H9 (cell line): Measurements from ENCODE around the gene CATSPER1. TPM values are rescaled to one million over a fixed set of nuclear protein-coding genes. Genes with fewer than 3 reads are reported as not detected.

Experiments used
- DNase-seq: peaks from one replicate; pipeline ENCODE4 v3.0.0-alpha.2; 2017
- H2AFZ ChIP-seq: one replicate; pipeline ENCODE4 v1.6.1; 2013; ENCODE audit warnings: mild to moderate bottlenecking, low read length, control low read depth, moderate library complexity
- H2AK5ac ChIP-seq: 2 replicates; pipeline ENCODE4 v1.6.1; 2013; ENCODE audit warnings: low read length, control low read depth, mixed read lengths; ENCODE audit not compliant: insufficient read length
- H2BK120ac ChIP-seq: one replicate; pipeline ENCODE4 v1.6.1; 2013; ENCODE audit warnings: low read depth, mild to moderate bottlenecking, low read length, control low read depth, inconsistent platforms; ENCODE audit not compliant: poor library complexity, severe bottlenecking
- H2BK12ac ChIP-seq: 2 replicates; pipeline ENCODE4 v1.6.1; 2013; ENCODE audit warnings: low read length, control low read depth, mixed read lengths, low read depth; ENCODE audit not compliant: insufficient read length
- H2BK15ac ChIP-seq: 2 replicates; pipeline ENCODE4 v1.6.1; 2013; ENCODE audit warnings: low read depth, low read length, control low read depth
- H2BK20ac ChIP-seq: one replicate; pipeline ENCODE4 v1.6.1; 2013; ENCODE audit warnings: low read depth, mild to moderate bottlenecking, low read length, control low read depth, inconsistent platforms; ENCODE audit not compliant: poor library complexity, severe bottlenecking
- H2BK5ac ChIP-seq: 2 replicates; pipeline ENCODE4 v1.6.1; 2013; ENCODE audit warnings: low read length, control low read depth, mixed read lengths; ENCODE audit not compliant: insufficient read length
- H3K14ac ChIP-seq: 2 replicates; pipeline ENCODE4 v1.6.1; 2013; ENCODE audit warnings: low read length, control low read depth; ENCODE audit not compliant: insufficient read depth
- H3K18ac ChIP-seq: 2 replicates; pipeline ENCODE4 v1.6.1; 2013; ENCODE audit warnings: low read depth, mild to moderate bottlenecking, mixed read lengths, low read length, control low read depth; ENCODE audit not compliant: insufficient read length
- H3K23ac ChIP-seq: 2 replicates; pipeline ENCODE4 v1.6.1; 2013; ENCODE audit warnings: low read length, control low read depth, mixed read lengths, low read depth; ENCODE audit not compliant: insufficient read length
- H3K23me2 ChIP-seq: 2 replicates; pipeline ENCODE4 v1.6.1; 2013; ENCODE audit warnings: low read depth, mild to moderate bottlenecking, mixed read lengths, low read length, control low read depth; ENCODE audit not compliant: insufficient read length, poor library complexity, severe bottlenecking
- H3K27ac ChIP-seq: 2 replicates; pipeline ENCODE4 v1.5.1; 2013; ENCODE audit warnings: low read length, control low read depth, mixed read lengths, low read depth; ENCODE audit not compliant: insufficient read length
- H3K27me3 ChIP-seq: 2 replicates; pipeline ENCODE4 v1.6.1; 2013; ENCODE audit warnings: low read length, control low read depth, inconsistent platforms; ENCODE audit not compliant: insufficient read depth
- H3K4ac ChIP-seq: 2 replicates; pipeline ENCODE4 v1.6.1; 2013; ENCODE audit warnings: low read depth, mild to moderate bottlenecking, control low read depth, inconsistent platforms, low read length, moderate library complexity
- H3K4me1 ChIP-seq: 2 replicates; pipeline ENCODE4 v1.6.1; 2013; ENCODE audit warnings: low read length, control low read depth, inconsistent platforms; ENCODE audit not compliant: insufficient read depth
- H3K4me2 ChIP-seq: 2 replicates; pipeline ENCODE4 v1.6.1; 2013; ENCODE audit warnings: low read length, control low read depth, mixed read lengths; ENCODE audit not compliant: insufficient read length, insufficient read depth
- H3K56ac ChIP-seq: 2 replicates; pipeline ENCODE4 v1.6.1; 2013; ENCODE audit warnings: low read depth, mild to moderate bottlenecking, mixed read lengths, low read length, control low read depth; ENCODE audit not compliant: insufficient read length
- H3K79me1 ChIP-seq: 2 replicates; pipeline ENCODE4 v1.6.1; 2013; ENCODE audit warnings: low read depth, mild to moderate bottlenecking, moderate library complexity, low read length, control low read depth, inconsistent platforms; ENCODE audit not compliant: insufficient read depth, poor library complexity, severe bottlenecking
- H3K79me2 ChIP-seq: 2 replicates; pipeline ENCODE4 v1.6.1; 2013; ENCODE audit warnings: low read length, control low read depth, inconsistent platforms; ENCODE audit not compliant: insufficient read depth
- H3K9ac ChIP-seq: 2 replicates; pipeline ENCODE4 v1.6.1; 2013; ENCODE audit warnings: low read length, control low read depth, mixed read lengths; ENCODE audit not compliant: insufficient read length; ENCODE audit errors: extremely low read depth
- H3K9me3 ChIP-seq: one replicate; pipeline ENCODE4 v1.6.1; 2013; ENCODE audit warnings: low read depth, low read length, inconsistent platforms; ENCODE audit not compliant: control insufficient read depth
- H3T11ph ChIP-seq: one replicate; pipeline ENCODE4 v1.6.1; 2013; ENCODE audit warnings: mild to moderate bottlenecking, low read length, control low read depth, inconsistent platforms
- H4K20me1 ChIP-seq: one replicate; pipeline ENCODE4 v1.6.1; 2013; ENCODE audit not compliant: control insufficient read depth, insufficient read length, insufficient read depth
- H4K5ac ChIP-seq: 2 replicates; pipeline ENCODE4 v1.6.1; 2013; ENCODE audit warnings: low read depth, mild to moderate bottlenecking, mixed read lengths, low read length, control low read depth; ENCODE audit not compliant: insufficient read length
- H4K8ac ChIP-seq: replicated peaks from 2 replicates; pipeline ENCODE4 v1.6.1; 2013; ENCODE audit warnings: low read length, control low read depth, mixed read lengths, low read depth; ENCODE audit not compliant: insufficient read length
- H4K91ac ChIP-seq: 2 replicates; pipeline ENCODE4 v1.6.1; 2013; ENCODE audit warnings: low read depth, mild to moderate bottlenecking, moderate library complexity, mixed read lengths, low read length, control low read depth; ENCODE audit not compliant: insufficient read length
- H3K27ac Mint-ChIP-seq, 3 experiments: 2 replicates in 2 of 3; 3 replicates in 1 of 3; pipeline ENCODE4 v1.8.0; 2020 to 2021; ENCODE audit warnings: mixed read lengths in 3 of 3, mild to moderate bottlenecking in 1 of 3, moderate library complexity in 1 of 3
- H3K27me3 Mint-ChIP-seq: 2 replicates; pipeline ENCODE4 v1.8.0; 2021; ENCODE audit warnings: low read depth, mild to moderate bottlenecking, moderate library complexity, mixed read lengths
- H3K36me3 Mint-ChIP-seq, 3 experiments: 2 replicates in 2 of 3; 3 replicates in 1 of 3; pipeline ENCODE4 v1.8.0; 2020 to 2021; ENCODE audit warnings: low read depth in 3 of 3, mixed read lengths in 3 of 3; ENCODE audit not compliant: insufficient read depth in 1 of 3
- H3K4me1 Mint-ChIP-seq, 2 experiments: 2 replicates each; pipeline ENCODE4 v1.8.0; 2020; ENCODE audit warnings: mixed read lengths in 2 of 2
- H3K4me3 Mint-ChIP-seq, 2 experiments: 2 replicates in 1 of 2; 3 replicates in 1 of 2; pipeline ENCODE4 v1.8.0; 2020 to 2021; ENCODE audit warnings: mild to moderate bottlenecking in 2 of 2, mixed read lengths in 2 of 2, moderate library complexity in 1 of 2
- H3K9me3 Mint-ChIP-seq, 2 experiments: 2 replicates in 1 of 2; 3 replicates in 1 of 2; pipeline ENCODE4 v1.8.0; 2020; ENCODE audit warnings: mild to moderate bottlenecking in 2 of 2, mixed read lengths in 2 of 2, moderate library complexity in 1 of 2
- CTCF ChIP-seq: fragments of 200-600 bp; sonication (generic); conservative IDR thresholded peaks from 3 replicates; pipeline ENCODE4 v1.8.0; 2021; ENCODE audit warnings: antibody characterized with exemption, mild to moderate bottlenecking
- WGBS: extraction: QIAGEN DNeasy Blood & Tissue Kit; methylation state at CpG from one replicate; pipeline ENCODE4 v1.1.7; 2013; ENCODE audit warnings: missing lambda C conversion rate, low lambda C conversion rate, mixed read lengths; ENCODE audit not compliant: insufficient read length; ENCODE audit errors: extremely low coverage; 5-methylcytosine and 5-hydroxymethylcytosine counted together
- total RNA-seq: library from RNA; stranded (reverse); gene quantifications from 2 replicates; pipeline ENCODE4 v1.2.1, GENCODE V29; 2021

CATSPER1 gene
- total RNA-seq, 1 experiment from 2014 or later: not detected

DNA sequence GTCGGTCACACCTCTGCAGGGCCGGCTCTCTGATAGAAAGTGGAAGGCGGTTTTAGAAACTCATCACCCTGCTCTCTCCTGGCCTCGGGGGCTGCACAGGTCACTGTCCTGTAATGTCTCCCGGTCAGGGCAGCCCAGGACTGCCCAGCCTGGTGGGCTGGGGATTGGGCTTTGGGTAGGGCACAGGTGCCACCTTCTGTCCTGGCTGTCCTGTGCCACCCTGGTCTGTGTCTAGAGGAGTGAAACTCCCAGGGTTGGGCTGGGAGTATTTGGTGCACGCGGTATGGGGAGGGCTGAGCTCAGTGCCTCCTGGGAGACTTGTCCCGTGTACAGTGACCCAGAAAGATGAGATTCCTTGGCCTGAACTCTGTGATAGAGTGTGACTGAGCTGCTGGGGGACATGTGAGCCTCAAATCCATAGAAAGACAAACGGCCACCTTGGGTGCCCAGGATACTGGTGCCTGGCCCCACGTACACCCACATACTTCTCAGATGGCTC lies 47.0 kb downstream of the CATSPER1 start:
- Histone ChIP-seq H3K79me1 (no peaks in the 10 kb centered on the region), H2BK20ac (no peak overlapping the region), H3K18ac (no peak overlapping the region), H3K27me3 (no peaks in the 10 kb centered on the region), H2BK15ac (no peak overlapping the region), H2BK5ac (no peak overlapping the region), H3K9me3 (no peaks in the 10 kb centered on the region), H3K14ac (no peak overlapping the region), H3K23me2 (no peaks in the 10 kb centered on the region), H3K4ac (no peak overlapping the region), H4K5ac (no peak overlapping the region), H2BK12ac (no peak overlapping the region), H3K4me1 (no peaks in the 10 kb centered on the region), H4K91ac (no peak overlapping the region), H3K4me2 (no peak overlapping the region), H2AK5ac (no peak overlapping the region), H3K56ac (no peak overlapping the region), H2BK120ac (no peak overlapping the region), H2AFZ (no peak overlapping the region), H3K9ac (no peak overlapping the region), H3K23ac (no peak overlapping the region), H4K20me1 (no peaks in the 10 kb centered on the region), H4K8ac (no peak overlapping the region), H3T11ph (no peak overlapping the region), H3K79me2 (no peaks in the 10 kb centered on the region), H3K27ac (no peak overlapping the region)
- Mint-ChIP-seq H3K36me3 (peaks cover 14 to 39% (median 37%) of the 10 kb centered on the region in 3 experiments; a peak in 6 of 7 replicates), H3K27me3 (no peaks in the 10 kb centered on the region; the same call in 1 of the 2 replicates), H3K9me3 (no peaks in the 10 kb centered on the region), H3K4me3 (no peak overlapping the region), H3K27ac (no peak overlapping the region), H3K4me1 (no peaks in the 10 kb centered on the region)
- TF ChIP-seq CTCF: no peak
- DNase-seq: no peak
- WGBS: no CpG with 5 or more reads among the region's 10 CpGs
